HG02642 (cell line): ENCODE measurements around the gene TBC1D16.

Experiments
- ATAC-seq: cut with Tn5 transposase; IDR thresholded peaks from one replicate; pipeline ENCODE4 v1.9.1; 2021; ENCODE audit warnings: mild to moderate bottlenecking; ENCODE audit not compliant: unreplicated experiment, poor library complexity

Gene TBC1D16

DNA sequence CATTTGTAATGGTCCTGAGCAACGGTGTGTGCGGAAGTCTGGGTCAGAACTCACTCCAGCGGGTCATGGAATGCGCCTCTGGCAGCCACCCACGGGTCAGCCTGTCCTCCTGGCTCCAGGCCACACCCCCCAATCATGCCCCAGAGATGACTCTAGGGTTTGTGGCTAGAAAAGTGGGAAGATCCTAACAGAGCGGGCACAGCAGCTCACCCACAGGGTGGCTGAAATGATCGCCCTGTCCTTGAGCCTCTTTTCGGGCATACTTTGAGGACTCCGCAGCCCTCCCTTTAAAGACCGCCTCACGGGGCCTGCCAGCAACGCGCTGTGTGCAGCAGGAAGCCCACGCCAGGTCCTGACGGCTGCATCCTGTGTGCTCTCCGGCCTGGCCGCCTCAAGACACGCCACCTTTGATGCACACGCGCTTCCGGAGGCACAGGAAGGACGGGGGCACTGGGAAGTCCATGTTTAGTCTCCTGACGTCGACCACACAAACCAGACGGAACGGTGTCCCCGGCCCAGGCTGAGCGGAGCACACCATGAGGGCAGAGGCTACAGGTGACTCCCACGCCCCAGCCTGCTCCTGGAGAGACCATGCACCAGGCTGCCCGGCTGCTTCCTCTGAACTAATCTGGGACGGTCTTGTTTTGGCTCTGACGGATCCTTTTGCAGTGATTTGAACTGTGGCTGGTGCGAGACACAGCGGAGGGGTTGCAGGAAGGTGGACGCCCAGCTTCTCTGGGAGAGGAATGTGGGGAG is 92.9 kb downstream of the TBC1D16 start:
- ATAC-seq = no peak

DNA sequence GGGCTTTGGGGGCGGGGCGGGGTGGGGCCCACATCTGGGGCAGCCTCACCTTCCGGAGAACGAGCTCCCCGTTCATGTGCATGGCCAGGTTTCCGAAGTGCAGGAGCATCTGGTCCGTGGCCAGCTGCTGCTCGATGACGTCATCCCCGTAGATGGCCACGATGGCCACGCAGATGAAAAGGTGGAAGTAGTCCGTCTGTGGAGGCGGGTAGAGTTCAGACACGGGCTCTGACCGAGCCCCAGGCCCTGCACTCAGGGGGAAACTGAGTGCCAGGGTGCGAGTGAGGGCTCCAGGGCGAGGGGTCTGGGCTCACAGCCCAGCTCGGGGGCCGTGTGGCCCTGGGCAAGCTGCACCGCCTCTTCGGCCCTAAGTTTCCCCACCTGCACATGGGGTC is 93.7 kb downstream of the TBC1D16 start:
- ATAC-seq = no peak

DNA sequence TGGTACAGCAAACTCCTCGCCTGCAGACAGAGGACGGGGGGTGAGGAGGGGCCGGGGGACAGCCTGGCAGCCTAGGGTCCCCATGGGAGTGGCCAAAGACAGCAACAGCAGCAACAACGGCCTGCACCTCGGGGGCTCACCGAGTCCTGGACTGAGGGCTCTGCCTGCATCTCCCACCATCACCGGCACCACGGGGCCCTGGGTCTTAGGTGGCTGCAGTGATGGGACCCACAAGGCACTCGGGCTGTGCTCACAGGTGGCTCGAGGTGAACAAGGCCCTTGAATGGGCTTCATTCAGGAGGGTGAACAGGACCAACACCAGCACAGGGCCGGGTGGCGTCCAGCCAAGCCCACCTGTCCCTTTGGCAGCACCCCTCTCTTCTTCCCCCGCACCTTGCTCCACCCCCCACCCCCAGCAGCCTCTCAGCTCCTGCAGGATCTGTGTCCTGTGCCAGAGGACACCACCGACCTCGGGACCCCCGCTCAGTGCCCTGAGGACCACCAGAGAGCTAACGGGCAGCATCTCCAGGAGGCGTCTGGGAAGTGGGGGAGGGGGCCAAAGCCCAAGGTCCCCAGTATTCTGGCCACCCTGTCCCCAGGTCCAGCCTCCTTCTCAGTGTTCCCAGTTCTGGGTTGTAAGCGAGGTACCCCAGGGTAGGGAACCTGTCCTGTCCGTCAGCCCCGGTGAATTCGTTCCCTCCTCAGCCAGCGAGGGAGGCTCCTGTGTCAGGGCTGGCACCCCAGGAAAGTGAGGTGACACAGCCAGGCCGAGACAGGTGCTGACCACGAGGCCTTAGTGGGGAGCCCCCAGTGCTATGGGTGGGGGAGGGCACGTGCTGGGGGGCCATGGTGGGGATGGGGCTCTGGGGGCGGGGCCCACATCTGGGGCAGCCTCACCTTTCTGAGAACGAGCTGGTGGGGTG is 94.3 kb downstream of the TBC1D16 start:
- no peak for ATAC-seq

DNA sequence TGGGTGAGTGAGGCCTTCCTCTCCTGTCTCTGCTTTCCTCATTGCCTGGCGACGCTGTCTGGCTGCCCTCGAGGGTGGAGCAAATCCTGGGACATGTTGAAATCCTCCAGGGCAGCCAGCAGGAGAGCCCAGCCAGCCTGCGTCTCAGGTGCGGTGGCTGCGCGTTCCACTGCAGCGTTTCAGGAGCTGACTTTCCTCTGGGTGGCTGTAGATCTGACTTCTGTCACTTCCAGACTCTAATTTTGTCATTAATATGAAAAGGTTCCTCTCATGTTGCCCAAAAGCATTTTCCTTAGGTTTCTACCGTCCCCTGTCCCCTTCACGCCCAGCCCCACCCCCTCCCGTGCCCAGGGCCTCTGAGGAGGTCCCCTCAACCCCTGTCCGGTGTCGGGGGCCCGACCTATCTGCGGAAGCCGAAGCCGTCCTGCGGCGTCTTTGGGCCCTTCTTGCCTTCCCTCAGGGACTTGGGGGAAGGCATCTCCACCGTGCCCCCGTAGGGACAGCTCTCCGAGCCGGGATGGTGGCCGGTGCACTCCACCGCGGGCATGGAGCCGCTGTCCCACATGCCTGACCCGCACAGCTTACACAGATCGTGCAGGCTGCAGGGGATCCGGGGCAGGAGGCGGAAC is 95.1 kb downstream of the TBC1D16 start:
- ATAC-seq = no peak

DNA sequence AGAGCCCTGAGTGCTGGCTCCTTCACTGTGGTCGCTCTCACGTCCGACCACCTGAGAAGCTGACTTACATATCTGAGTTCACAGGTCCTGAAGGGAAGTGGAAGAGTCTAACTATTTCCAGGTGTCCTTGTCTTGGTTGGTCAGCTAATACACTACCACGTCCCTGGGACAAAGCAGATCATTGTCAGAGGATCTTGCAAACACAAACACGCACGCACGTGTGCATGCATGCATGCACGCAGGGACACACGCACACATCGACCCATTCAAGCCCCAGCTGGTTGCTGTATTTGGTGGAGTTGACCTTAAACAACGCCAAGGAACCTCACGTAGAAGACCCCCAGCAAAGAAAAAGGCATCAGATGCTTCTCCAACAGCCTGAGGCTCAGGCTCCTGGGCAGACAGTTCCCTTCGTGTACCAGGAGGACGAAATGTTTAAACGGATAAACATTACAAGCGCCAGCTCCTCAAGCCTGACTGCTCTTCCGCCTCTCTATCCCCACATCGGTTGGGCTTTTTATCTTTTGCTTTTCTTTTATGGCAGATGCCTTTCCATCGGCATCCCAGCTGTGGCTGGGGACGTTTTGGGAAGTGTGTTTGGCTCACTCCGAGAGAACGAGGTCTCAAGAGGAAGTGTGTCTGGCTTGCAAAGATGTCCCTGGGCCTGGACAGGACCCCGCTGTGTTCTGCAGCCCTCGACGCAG is 95.8 kb downstream of the TBC1D16 start:
- ATAC-seq = no peak

GRCh38 chr17:79939094-79939435 is 96.6 kb downstream of the TBC1D16 start:
- no peak for ATAC-seq

DNA sequence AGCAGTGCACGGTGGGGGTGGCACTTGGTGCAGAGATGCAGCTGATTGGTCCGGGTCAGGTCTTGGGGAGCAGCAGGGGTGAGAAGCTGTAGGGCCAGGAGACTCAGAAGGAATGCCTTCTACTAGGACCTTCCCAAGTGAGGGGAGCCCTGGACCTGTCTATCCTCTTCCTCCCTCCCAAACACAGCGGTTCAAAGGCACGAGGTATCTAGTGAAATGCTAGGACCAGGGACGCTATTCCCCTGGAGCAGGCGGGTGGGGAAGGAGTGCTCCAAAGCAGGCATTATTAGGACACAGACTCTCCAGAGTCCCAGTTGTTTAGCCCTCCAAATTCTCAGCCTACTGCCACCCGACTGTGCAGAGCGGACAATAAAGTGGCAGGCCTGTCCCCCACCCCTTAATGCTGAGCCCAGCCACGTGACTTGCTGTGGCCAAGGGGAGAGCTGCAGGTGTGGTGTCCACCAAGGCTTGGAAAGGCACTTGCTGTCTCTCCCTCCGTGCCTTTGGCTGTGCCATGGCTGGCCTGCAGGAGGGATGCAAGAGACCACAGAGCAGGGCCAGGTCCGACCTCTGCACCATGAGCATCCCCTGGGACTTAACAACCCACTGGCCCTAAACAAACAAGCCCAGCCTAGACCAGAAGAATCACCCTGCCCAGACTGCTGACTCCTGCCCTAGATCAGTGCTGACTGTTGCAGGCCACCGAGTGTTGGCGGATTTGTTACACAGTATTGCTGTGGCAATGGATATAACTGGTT is 97.2 kb downstream of the TBC1D16 start:
- ATAC-seq = no peak

DNA sequence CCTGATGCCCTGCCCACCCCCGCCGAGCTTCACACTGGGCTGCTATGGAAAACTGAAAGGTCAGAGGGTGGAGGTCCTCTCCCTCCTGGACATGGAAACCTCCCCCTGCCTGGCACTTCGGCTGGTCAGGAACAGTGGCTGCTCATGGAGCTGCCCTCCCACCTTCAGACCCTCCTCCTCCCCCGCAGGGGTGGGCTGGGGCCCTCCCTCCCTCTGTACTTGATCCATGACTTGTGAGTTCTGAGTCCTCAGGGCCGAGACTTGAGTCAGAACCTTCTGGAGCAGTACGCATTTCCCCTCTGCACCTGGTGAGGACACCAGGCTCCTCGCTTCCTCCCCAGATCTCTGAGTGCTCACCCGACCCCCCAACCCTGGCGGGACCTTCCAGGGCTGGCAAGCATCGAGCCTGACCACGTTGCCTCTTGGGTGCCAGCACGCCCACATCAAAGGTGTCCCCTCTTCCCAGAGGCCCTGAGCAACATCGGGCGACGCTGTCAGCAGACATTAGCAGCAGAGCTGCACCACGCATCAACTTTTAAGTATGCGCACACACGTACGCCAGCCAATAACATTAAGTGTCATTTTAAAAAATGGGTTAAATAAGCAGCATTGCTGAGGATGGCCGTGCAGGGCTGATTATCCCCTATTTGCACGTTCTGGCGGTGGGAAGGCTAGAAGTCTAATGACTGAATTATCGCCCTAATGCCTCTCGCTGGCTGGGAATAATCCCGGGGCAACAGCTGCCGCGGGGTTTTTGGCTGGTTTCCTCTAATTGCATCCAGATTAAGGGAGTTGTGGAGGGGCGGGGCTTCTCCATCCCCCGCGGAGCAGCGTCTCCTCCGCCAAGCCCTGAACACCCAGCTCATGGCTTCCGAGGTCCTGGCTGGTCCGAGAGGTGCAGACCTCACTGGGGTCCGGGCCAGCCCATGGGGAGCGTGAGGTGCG is 98.0 kb downstream of the TBC1D16 start:
- no peak for ATAC-seq

DNA sequence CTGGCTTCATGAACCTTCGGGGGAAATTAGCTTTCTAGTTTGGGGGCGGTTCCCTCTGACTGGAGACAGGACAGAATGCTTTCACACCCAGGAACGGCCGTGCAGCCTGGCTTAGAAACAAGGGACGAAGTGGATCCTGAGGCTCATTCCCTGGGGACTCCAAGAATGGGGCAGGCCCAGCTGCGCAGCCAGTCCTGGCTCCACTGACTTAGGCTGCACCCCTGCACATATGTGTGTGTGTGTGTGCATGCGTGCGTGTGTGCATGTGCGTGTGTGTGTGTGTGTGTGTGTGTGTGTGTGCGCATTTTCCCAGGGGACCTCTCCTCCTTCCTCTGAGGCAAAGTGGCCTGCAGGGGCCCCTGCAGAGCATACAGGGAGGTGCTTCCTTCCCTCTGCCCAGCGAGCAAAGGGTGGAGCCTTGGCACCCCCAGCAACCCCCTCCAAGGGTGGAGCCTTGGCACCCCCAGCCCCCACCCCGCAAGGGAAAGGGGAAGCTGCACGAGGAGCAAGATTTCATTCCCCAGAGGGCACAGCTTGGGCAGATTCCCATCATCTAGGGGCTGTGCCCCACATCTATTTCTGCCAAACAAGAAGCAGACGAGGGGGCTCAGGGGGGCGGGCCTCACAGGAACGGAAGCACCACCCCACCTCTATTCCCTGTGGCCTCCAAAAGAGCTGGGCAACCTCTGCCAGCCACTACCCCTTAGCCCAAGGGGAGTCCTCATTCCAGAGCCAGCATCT is 98.9 kb downstream of the TBC1D16 start:
- no peak for ATAC-seq

GRCh38 chr17:79936050-79936449 is 99.6 kb downstream of the TBC1D16 start:
- ATAC-seq = no peak

DNA sequence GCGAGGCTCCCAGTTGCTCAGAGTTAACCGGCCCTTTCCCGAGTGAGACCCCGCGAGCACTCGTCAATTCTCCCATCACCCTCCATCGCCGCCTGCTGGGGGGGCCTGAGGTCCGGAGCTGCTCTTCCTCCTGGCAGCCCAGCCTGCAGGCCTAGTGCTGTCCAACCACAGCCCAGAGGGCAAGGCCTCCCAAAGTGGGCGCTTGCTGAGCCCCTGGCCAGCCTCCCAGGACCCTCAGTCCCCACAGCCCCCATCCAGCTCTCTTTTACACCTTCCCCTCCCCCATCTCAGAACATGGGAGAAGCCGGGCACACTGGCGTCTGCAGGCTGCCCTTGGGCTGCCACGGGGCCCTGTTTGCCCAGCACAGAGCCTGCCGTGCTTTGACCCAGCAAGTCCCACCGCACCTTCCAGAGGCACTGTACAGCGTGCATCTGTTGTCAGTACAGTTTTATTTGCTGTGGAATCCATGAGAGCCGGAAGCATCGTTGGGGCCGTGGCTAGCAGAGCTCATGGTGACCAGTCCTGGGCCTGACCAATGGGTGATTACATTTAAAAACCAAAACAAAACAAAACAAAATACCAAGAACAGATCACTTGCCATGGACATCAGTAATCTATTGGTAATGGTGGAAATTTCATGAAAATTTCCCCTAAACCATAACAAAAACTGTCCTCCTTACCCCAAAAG is 100.3 kb downstream of the TBC1D16 start:
- ATAC-seq = no peak

GRCh38 chr17:79934653-79934970 is 101.1 kb downstream of the TBC1D16 start:
- no peak for ATAC-seq

GRCh38 chr17:79933863-79934652 is 101.6 kb downstream of the TBC1D16 start:
- no peak for ATAC-seq

DNA sequence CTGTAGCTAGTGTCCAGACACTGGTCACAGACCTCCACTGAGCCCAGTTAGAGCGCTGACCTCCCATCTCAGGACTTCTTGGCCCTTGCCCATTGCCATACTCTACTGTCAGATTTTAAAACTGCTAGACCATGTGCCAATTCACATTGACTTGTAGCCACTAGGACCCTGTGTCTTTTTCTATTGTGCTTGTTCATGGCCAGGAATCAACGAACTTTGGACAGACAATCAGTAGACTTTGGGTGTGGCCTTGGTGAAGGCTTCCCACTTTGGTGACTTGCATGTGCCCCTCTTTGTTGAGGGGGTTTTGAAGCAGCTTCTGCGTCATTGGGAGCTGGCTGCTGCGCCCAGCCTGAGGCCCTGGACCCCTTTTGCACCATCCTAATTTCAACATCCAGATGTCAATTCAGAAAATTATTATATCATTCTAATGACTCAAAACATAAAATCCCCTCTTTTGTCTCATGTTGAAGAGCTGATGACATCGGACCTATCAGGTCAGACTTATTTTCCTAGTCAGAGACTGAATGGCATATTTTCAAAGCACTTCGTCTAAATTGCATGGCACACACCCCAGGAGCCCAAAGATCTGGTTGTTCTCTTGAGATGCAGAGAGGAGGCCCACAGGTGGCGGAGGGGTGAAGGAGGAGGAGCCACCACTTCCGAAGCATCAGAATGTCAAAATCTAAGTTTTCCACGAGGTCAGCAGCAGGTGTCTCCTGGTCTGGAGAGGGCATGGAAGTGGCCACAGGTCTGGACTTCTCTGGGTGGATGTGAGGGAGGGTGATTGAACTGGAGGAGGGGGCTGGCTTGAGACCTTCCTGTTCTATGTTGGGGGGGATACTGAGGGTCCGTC is 103.0 kb downstream of the TBC1D16 start:
- ATAC-seq = no peak

DNA sequence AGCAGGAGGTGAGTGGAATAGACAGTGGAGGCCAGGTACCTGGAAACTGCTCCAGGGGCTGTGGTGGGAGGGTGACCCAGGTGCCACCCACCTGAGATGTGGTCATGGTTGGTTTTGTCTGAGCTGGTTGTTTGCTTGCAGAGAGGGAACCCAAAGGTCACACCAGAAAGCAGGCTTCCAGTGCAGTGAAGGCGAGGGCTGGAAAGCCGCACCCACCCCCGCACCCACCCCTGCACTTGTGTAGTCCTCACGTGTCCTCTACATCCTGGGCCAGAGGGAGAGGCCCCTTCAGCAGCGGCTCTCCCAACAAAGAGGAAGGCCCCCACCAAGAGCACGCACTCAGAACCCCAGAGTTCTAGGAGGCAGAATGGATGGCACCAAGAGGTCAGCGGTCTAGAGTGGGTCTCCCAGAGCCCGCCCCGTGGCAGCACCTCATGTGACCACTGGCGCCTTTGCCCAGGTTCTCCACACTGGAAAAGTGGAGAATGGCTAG is 103.8 kb downstream of the TBC1D16 start:
- ATAC-seq = no peak
